MCF 10A (cell line): ENCODE measurements around the gene CNNM3. TPM values are rescaled to one million over a fixed set of nuclear protein-coding genes. Genes with fewer than 3 reads are reported as not detected.

Experiments
- BruUV-seq: library from RNA; stranded (reverse); fragments of 400-500 nt; replicated peaks from 2 replicates; lab custom pipeline; 2021; lab: Mats Ljungman, UMichigan
- CTCF ChIA-PET: fragments of 300-600 bp; sonication (Branson Sonifier 250); formaldehyde crosslinking; extraction: SDS; loops from one replicate; lab custom pipeline; 2021; ENCODE audit warnings: antibody characterized with exemption, inconsistent platforms; lab: Yijun Ruan, JAX
- POLR2A ChIA-PET: fragments of 300-600, 350-650 bp; sonication (Branson Sonifier 250); formaldehyde crosslinking; extraction: SDS; loops from one replicate; lab custom pipeline; 2020; ENCODE audit warnings: antibody characterized with exemption, inconsistent platforms; lab: Yijun Ruan, JAX
- DNase-seq: peaks from one replicate; pipeline ENCODE4 v3.0.0-alpha.2; 2018; ENCODE audit not compliant: unreplicated experiment
- H3K27ac Mint-ChIP-seq: one replicate; pipeline ENCODE4 v1.8.0; 2022; ENCODE audit warnings: mild to moderate bottlenecking, low read depth, mixed read lengths; ENCODE audit not compliant: unreplicated experiment
- H3K27me3 Mint-ChIP-seq: one replicate; pipeline ENCODE4 v1.8.0; 2022; ENCODE audit warnings: mixed read lengths; ENCODE audit not compliant: insufficient read depth, unreplicated experiment
- H3K36me3 Mint-ChIP-seq: one replicate; pipeline ENCODE4 v1.8.0; 2022; ENCODE audit warnings: mild to moderate bottlenecking, moderate library complexity, mixed read lengths; ENCODE audit not compliant: insufficient read depth, unreplicated experiment
- H3K4me1 Mint-ChIP-seq: one replicate; pipeline ENCODE4 v1.8.0; 2022; ENCODE audit warnings: mixed read lengths; ENCODE audit not compliant: insufficient read depth, unreplicated experiment
- H3K4me3 Mint-ChIP-seq: one replicate; pipeline ENCODE4 v1.8.0; 2022; ENCODE audit warnings: mild to moderate bottlenecking, moderate library complexity, mixed read lengths; ENCODE audit not compliant: unreplicated experiment
- H3K9me3 Mint-ChIP-seq: one replicate; pipeline ENCODE4 v1.8.0; 2022; ENCODE audit warnings: mixed read lengths; ENCODE audit not compliant: unreplicated experiment
- CTCF ChIP-seq: fragments of 200-600 bp; IDR thresholded peaks from one replicate; pipeline ENCODE4 v1.8.0; 2022; ENCODE audit warnings: antibody characterized with exemption, mild to moderate bottlenecking; ENCODE audit not compliant: unreplicated experiment
- intact Hi-C: fragments of 100-400 bp; cut with micrococcal nuclease; formaldehyde crosslinking; loops from 2 replicates; pipeline ENCODE4 v1.14.1; 2022
- total RNA-seq: library from RNA; stranded (reverse); gene quantifications from 2 replicates; pipeline ENCODE4 v1.2.3, GENCODE V29; 2022

Gene CNNM3
- total RNA-seq, 1 experiment from 2014 or later, result 9.1 TPM

GRCh38 chr2:96801005-96801785, 14.9 kb upstream of the CNNM3 start:
- intact Hi-C loops, result loop anchor here (1.0 to 10.0 kb wide), 3 partner anchors 41 to 184 kb away; partner anchors contain the start of gene CNNM4
- no TSS peak for BruUV-seq

GRCh38 chr2:96801786-96802595, 14.1 kb upstream of the CNNM3 start:
- DNase-seq, result no peak
- Mint-ChIP-seq H3K36me3 (no peaks in the 10 kb centered on the region), H3K9me3 (no peaks in the 10 kb centered on the region), H3K4me3 (no peak overlapping the region), H3K27me3 (no peaks in the 10 kb centered on the region), H3K4me1 (no peaks in the 10 kb centered on the region), H3K27ac (no peak overlapping the region)
- BruUV-seq, result no TSS peak
- ChIA-PET POLR2A (interaction anchor here (1.1 kb wide), 1 partner anchor 44 kb away, joined by 3 read pairs; no protein-coding TSS in a partner anchor), CTCF (interaction anchor here (0.5 to 2.6 kb wide), 9 partner anchors 8 to 599 kb away, joined by 3 to 16 read pairs (median 3); no protein-coding TSS in a partner anchor)
- intact Hi-C loops, result loop anchor here (1.0 to 10.0 kb wide), 3 partner anchors 42 to 185 kb away; partner anchors contain the start of gene CNNM4
- no peak for TF ChIP-seq CTCF

More at GRCh38 chr2:96801005-96801785, 14.9 kb upstream of the CNNM3 start:
- ChIA-PET POLR2A (interaction anchor here (0.5 to 1.0 kb wide), 4 partner anchors 14 to 199 kb away, joined by 3 to 4 read pairs (median 4); no protein-coding TSS in a partner anchor), CTCF (interaction anchor here (0.6 to 2.6 kb wide), 23 partner anchors 8 to 262 kb away, joined by 3 to 16 read pairs (median 4); no protein-coding TSS in a partner anchor)
- no peaks in the 10 kb centered on the region for H3K27me3 Mint-ChIP-seq
- H3K9me3 Mint-ChIP-seq, result no peaks in the 10 kb centered on the region
- DNase-seq, result peak; percentile 64
- no peak overlapping the region for H3K27ac Mint-ChIP-seq
- no peak overlapping the region for H3K4me3 Mint-ChIP-seq
- H3K4me1 Mint-ChIP-seq, result no peaks in the 10 kb centered on the region
- TF ChIP-seq CTCF, result peak; percentile 92
- no peaks in the 10 kb centered on the region for H3K36me3 Mint-ChIP-seq

GRCh38 chr2:96802721-96803120, 13.3 kb upstream of the CNNM3 start:
- no peaks in the 10 kb centered on the region for H3K4me1 Mint-ChIP-seq
- H3K4me3 Mint-ChIP-seq, result no peak overlapping the region
- no peak for DNase-seq
- ChIA-PET POLR2A (interaction anchor here (1.1 kb wide), 1 partner anchor 45 kb away, joined by 3 read pairs; no protein-coding TSS in a partner anchor), CTCF (interaction anchor here (0.5 to 0.6 kb wide), 2 partner anchors 170 to 600 kb away, joined by 3 read pairs; no protein-coding TSS in a partner anchor)
- H3K27me3 Mint-ChIP-seq, result no peaks in the 10 kb centered on the region
- no peaks in the 10 kb centered on the region for H3K36me3 Mint-ChIP-seq
- H3K9me3 Mint-ChIP-seq, result no peaks in the 10 kb centered on the region
- H3K27ac Mint-ChIP-seq, result no peak overlapping the region
- intact Hi-C loops, result loop anchor here (5.0 to 10.0 kb wide), 2 partner anchors 68 to 185 kb away; no protein-coding TSS in a partner anchor
- BruUV-seq, result no TSS peak
- no peak for TF ChIP-seq CTCF
